Small intestine (tissue), 7 donors: ENCODE data around the gene MEN1. TPM values are rescaled to one million over a fixed set of nuclear protein-coding genes. Genes with fewer than 3 reads are reported as not detected.

ENCODE experiments used
- DNase-seq, 2 donors: peaks; one replicate each; pipeline versions ENCODE4 v3.0.0 to v3.0.0-alpha.2; 2013
- FAIRE-seq: peaks from 2 replicates; lab custom pipeline; 2012; peaks lifted over from hg19 to GRCh38; lab: Jason Lieb, UNC
- H3K27ac ChIP-seq, 3 donors: one replicate each; pipeline ENCODE4 v1.5.1; 2013; ENCODE audit warnings: low read length in 2 of 3, mild to moderate bottlenecking in 2 of 3, control low read depth in 1 of 3, inconsistent platforms in 1 of 3, low read depth in 1 of 3, moderate library complexity in 1 of 3
- H3K27me3 ChIP-seq, 3 donors: one replicate each; pipeline ENCODE4 v1.6.1; 2013; ENCODE audit warnings: low read length in 3 of 3, inconsistent platforms in 1 of 3; ENCODE audit not compliant: control insufficient read depth in 3 of 3, insufficient read depth in 3 of 3
- H3K36me3 ChIP-seq, 3 donors: one replicate each; pipeline ENCODE4 v1.6.1; 2013; ENCODE audit warnings: low read length in 3 of 3, inconsistent platforms in 1 of 3, low read depth in 1 of 3, mild to moderate bottlenecking in 1 of 3, moderate library complexity in 1 of 3; ENCODE audit not compliant: control insufficient read depth in 3 of 3, insufficient read depth in 2 of 3
- H3K4me1 ChIP-seq, 3 donors: one replicate each; pipeline ENCODE4 v1.6.1; 2013; ENCODE audit warnings: low read length in 2 of 3, inconsistent platforms in 1 of 3, low read depth in 1 of 3, mild to moderate bottlenecking in 1 of 3, moderate library complexity in 1 of 3; ENCODE audit not compliant: control insufficient read depth in 3 of 3, insufficient read depth in 2 of 3
- H3K4me3 ChIP-seq, 3 donors: one replicate each; pipeline ENCODE4 v1.5.1; 2013; ENCODE audit warnings: low read length in 3 of 3, control low read depth in 1 of 3, inconsistent platforms in 1 of 3, low read depth in 1 of 3, mild to moderate bottlenecking in 1 of 3, moderate library complexity in 1 of 3
- H3K9me3 ChIP-seq, 2 donors: one replicate each; pipeline ENCODE4 v1.6.1; 2013; ENCODE audit warnings: low read depth in 1 of 2, low read length in 1 of 2; ENCODE audit not compliant: control insufficient read depth in 2 of 2, insufficient read depth in 1 of 2
- WGBS, 3 donors: extraction: QIAGEN DNeasy Blood & Tissue Kit; methylation state at CpG; one replicate each; pipeline ENCODE4 v1.1.7; 2013; 5-methylcytosine and 5-hydroxymethylcytosine counted together
- polyA plus RNA-seq, 4 donors: library from polyadenylated mRNA; stranded (reverse) in 3 of 4; unstranded in 1 of 4; fragments of 200-250 nt in 3 of 4; fragments of 120-200 nt in 1 of 4; gene quantifications; one replicate each; pipeline versions ENCODE4 v1.2.1 to v1.2.3, GENCODE V29; 2013
- donor health status: healthy with polysubstance abuse.
- donor health status: control.
- donor health status: control.
- donor health status: Bipolar disorder and iron deficiency.
- donor health status: healthy.

Gene MEN1
- polyA plus RNA-seq, 4 donors: 17.6 to 28.3 (median 25.2) TPM

GRCh38 chr11:64796047-64796756 is 14.1 kb downstream of the MEN1 start:
- Histone ChIP-seq H3K4me1 (no peaks in the 10 kb centered on the region), H3K36me3 (peaks cover 0 to 62% (median 0%) of the 10 kb centered on the region in 3 donors), H3K27me3 (no peaks in the 10 kb centered on the region), H3K4me3 (no peak overlapping the region), H3K27ac (no peak overlapping the region), H3K9me3 (no peaks in the 10 kb centered on the region)
- DNase-seq (no peak), FAIRE-seq (no peak)
- WGBS, 3 donors: 80 to 92% (median 85%) methylated on average over 19 of the region's 19 CpGs

- H3K27me3 ChIP-seq: no peaks in the 10 kb centered on the region
- FAIRE-seq (no peak), DNase-seq (no peak)
- no peaks in the 10 kb centered on the region for H3K9me3 ChIP-seq
- no peak overlapping the region for H3K27ac ChIP-seq
- peaks cover 0 to 63% (median 0%) of the 10 kb centered on the region in 3 donors for H3K36me3 ChIP-seq
- no peak overlapping the region for H3K4me3 ChIP-seq
- 92 to 98% (median 97%) methylated on average over 10 of the region's 10 CpGs for WGBS, 3 donors
- peaks cover 0 to 3% (median 0%) of the 10 kb centered on the region in 3 donors for H3K4me1 ChIP-seq
These were observed 15.8 kb downstream of the MEN1 start for GRCh38 chr11:64794526-64794925.

GRCh38 chr11:64793271-64794160 is 16.8 kb downstream of the MEN1 start:
- Histone ChIP-seq H3K4me1 (peaks cover 0 to 5% (median 0%) of the 10 kb centered on the region in 3 donors), H3K27me3 (no peaks in the 10 kb centered on the region), H3K36me3 (peaks cover 0 to 63% (median 0%) of the 10 kb centered on the region in 3 donors), H3K9me3 (no peaks in the 10 kb centered on the region), H3K4me3 (no peak overlapping the region), H3K27ac (peak overlapping the region in 1 of 3 donors; percentile 24)
- no peak for FAIRE-seq
- 70 to 87% (median 85%) methylated on average over 11 of the region's 11 CpGs for WGBS, 3 donors
- no peak for DNase-seq

GRCh38 chr11:64792482-64792881 is 17.9 kb downstream of the MEN1 start:
- Histone ChIP-seq H3K27ac (no peak overlapping the region), H3K27me3 (no peaks in the 10 kb centered on the region), H3K4me3 (no peak overlapping the region), H3K9me3 (no peaks in the 10 kb centered on the region), H3K36me3 (peaks cover 0 to 70% (median 0%) of the 10 kb centered on the region in 3 donors), H3K4me1 (peaks cover 0 to 15% (median 0%) of the 10 kb centered on the region in 3 donors)
- FAIRE-seq (no peak), DNase-seq (no peak)
- 92 to 97% (median 94%) methylated on average over 4 of the region's 4 CpGs for WGBS, 3 donors

GRCh38 chr11:64791781-64792291 is 18.5 kb downstream of the MEN1 start:
- Histone ChIP-seq H3K27ac (no peak overlapping the region), H3K4me3 (no peak overlapping the region), H3K4me1 (peaks cover 0 to 17% (median 0%) of the 10 kb centered on the region in 3 donors), H3K9me3 (no peaks in the 10 kb centered on the region), H3K36me3 (peaks cover 0 to 64% (median 0%) of the 10 kb centered on the region in 3 donors), H3K27me3 (no peaks in the 10 kb centered on the region)
- no peak for DNase-seq
- FAIRE-seq: no peak
- 89 to 93% (median 92%) methylated on average over 14 of the region's 14 CpGs for WGBS, 3 donors

GRCh38 chr11:64790205-64791095 is 19.9 kb downstream of the MEN1 start:
- Histone ChIP-seq H3K4me3 (no peak overlapping the region), H3K27me3 (no peaks in the 10 kb centered on the region), H3K9me3 (no peaks in the 10 kb centered on the region), H3K36me3 (peaks cover 0 to 52% (median 0%) of the 10 kb centered on the region in 3 donors), H3K4me1 (peaks cover 0 to 17% (median 0%) of the 10 kb centered on the region in 3 donors), H3K27ac (no peak overlapping the region)
- DNase-seq: no peak
- FAIRE-seq: no peak
- 72 to 86% (median 76%) methylated on average over 25 of the region's 25 CpGs for WGBS, 3 donors

- Histone ChIP-seq H3K36me3 (peaks cover 0 to 49% (median 0%) of the 10 kb centered on the region in 3 donors), H3K4me1 (peaks cover 0 to 17% (median 0%) of the 10 kb centered on the region in 3 donors), H3K4me3 (no peak overlapping the region), H3K9me3 (no peaks in the 10 kb centered on the region), H3K27ac (no peak overlapping the region), H3K27me3 (no peaks in the 10 kb centered on the region)
- DNase-seq (no peak), FAIRE-seq (no peak)
- 84 to 88% (median 85%) methylated on average over 15 of the region's 15 CpGs for WGBS, 3 donors
These were observed 20.8 kb downstream of the MEN1 start for GRCh38 chr11:64789331-64790204.
